CD4-positive, alpha-beta T cell (primary cell): ENCODE data around the gene TMEM184A. TPM values are rescaled to one million over a fixed set of nuclear protein-coding genes. Genes with fewer than 3 reads are reported as not detected.

Source experiments
- ATAC-seq: fragments of 200-7000 bp; cut with Tn5 transposase; one replicate; pipeline ENCODE4 v1.10.0; 2022; ENCODE audit warnings: mild to moderate bottlenecking; ENCODE audit not compliant: poor library complexity
- CTCF ChIA-PET: fragments of 350-600 bp; sonication (Branson Sonifier 250); formaldehyde crosslinking; loops from one replicate; lab custom pipeline; 2021; ENCODE audit warnings: antibody characterized with exemption, inconsistent platforms; lab: Charles Lee
- POLR2A ChIA-PET: fragments of 350-600 bp; sonication (Branson Sonifier 250); formaldehyde crosslinking; loops from one replicate; lab custom pipeline; 2021; ENCODE audit warnings: antibody characterized with exemption, inconsistent platforms; lab: Charles Lee
- DNase-seq, 14 experiments: peaks; one replicate each; pipeline ENCODE4 v3.0.0-alpha.2; 2013 to 2020; ENCODE audit warnings: mixed read lengths in 2 of 14
- H3K27ac ChIP-seq, 2 donors: one replicate each; pipeline versions ENCODE4 v1.5.1 to v1.7.0; 2013; ENCODE audit warnings: low read length in 2 of 2, low read depth in 1 of 2, mild to moderate bottlenecking in 1 of 2
- H3K27me3 ChIP-seq, 2 experiments: 1 replicate in 1 of 2; 2 replicates in 1 of 2; pipeline versions ENCODE4 v1.6.1 to v1.7.0; 2013; ENCODE audit warnings: low read length in 2 of 2, control low read depth in 1 of 2, mild to moderate bottlenecking in 1 of 2, moderate library complexity in 1 of 2; ENCODE audit not compliant: insufficient read depth in 2 of 2, control insufficient read depth in 1 of 2
- H3K36me3 ChIP-seq: one replicate; pipeline ENCODE4 v1.6.1; 2013; ENCODE audit warnings: low read length, control low read depth; ENCODE audit not compliant: insufficient read depth
- H3K4me1 ChIP-seq: one replicate; pipeline ENCODE4 v1.6.1; 2013; ENCODE audit warnings: low read length, control low read depth; ENCODE audit not compliant: insufficient read depth
- H3K4me3 ChIP-seq: one replicate; pipeline ENCODE4 v1.5.1; 2013; ENCODE audit warnings: mild to moderate bottlenecking, low read length, moderate library complexity
- H3K9me3 ChIP-seq, 2 experiments: 1 replicate in 1 of 2; 2 replicates in 1 of 2; pipeline versions ENCODE4 v1.6.1 to v1.7.0; 2013; ENCODE audit warnings: low read length in 2 of 2, mild to moderate bottlenecking in 2 of 2, control low read depth in 1 of 2, moderate library complexity in 1 of 2; ENCODE audit not compliant: control insufficient read depth in 1 of 2, insufficient read depth in 1 of 2
- H3K27ac Mint-ChIP-seq: one replicate; pipeline ENCODE4 v1.8.0; 2020; ENCODE audit warnings: mixed read lengths
- H3K27me3 Mint-ChIP-seq: one replicate; pipeline ENCODE4 v1.8.0; 2021; ENCODE audit warnings: mixed read lengths
- H3K36me3 Mint-ChIP-seq: one replicate; pipeline ENCODE4 v1.8.0; 2021; ENCODE audit warnings: low read depth, mixed read lengths
- H3K4me1 Mint-ChIP-seq: one replicate; pipeline ENCODE4 v1.8.0; 2021; ENCODE audit warnings: low read depth, mixed read lengths
- H3K4me3 Mint-ChIP-seq: one replicate; pipeline ENCODE4 v1.8.0; 2020; ENCODE audit warnings: mild to moderate bottlenecking, mixed read lengths
- H3K9me3 Mint-ChIP-seq: one replicate; pipeline ENCODE4 v1.8.0; 2020; ENCODE audit warnings: mixed read lengths
- CTCF ChIP-seq: fragments of 200-600 bp; IDR thresholded peaks from one replicate; pipeline ENCODE4 v1.8.0; 2022; ENCODE audit warnings: antibody characterized with exemption, mild to moderate bottlenecking
- intact Hi-C, 2 experiments: fragments of 100-400 bp; cut with DNase I in 1 of 2; cut with micrococcal nuclease in 1 of 2; formaldehyde crosslinking; loops; one replicate each; pipeline versions ENCODE4 v1.15.1 to v1.9.0; 2023 to 2025; cut with DNase I, micrococcal nuclease
- total RNA-seq, 174 experiments: library from RNA in 2 of 174; stranded (reverse) in 2 of 174; gene quantifications; one replicate each; pipeline ENCODE4 v1.2.3 and lab custom pipeline; 2021 to 2026

The TMEM184A gene
- total RNA-seq, 2 experiments from 2014 or later = 0.06 TPM; not detected in 1

GRCh38 chr7:1493571-1493970 lies 62.4 kb downstream of the TMEM184A start:
- Mint-ChIP-seq H3K27ac (no peak overlapping the region), H3K27me3 (no peaks in the 10 kb centered on the region), H3K4me3 (no peak overlapping the region), H3K36me3 (peaks cover 60% of the 10 kb centered on the region), H3K4me1 (no peaks in the 10 kb centered on the region), H3K9me3 (no peaks in the 10 kb centered on the region)
- no peak for TF ChIP-seq CTCF
- no peaks in the 10 kb centered on the region for H3K27me3 ChIP-seq
- intact Hi-C loops = no loop called here
- no peak overlapping the region for H3K27ac ChIP-seq
- H3K4me1 ChIP-seq = no peaks in the 10 kb centered on the region
- ATAC-seq (no peak), DNase-seq (no peak)
- H3K4me3 ChIP-seq = no peak overlapping the region
- POLR2A ChIA-PET = no interaction called here
- CTCF ChIA-PET = interaction anchor here (1.3 kb wide), 1 partner anchor 19 kb away, joined by 5 read pairs; no protein-coding TSS in a partner anchor
- peaks cover 0 to 3% of the 10 kb centered on the region in 2 experiments for H3K9me3 ChIP-seq
- H3K36me3 ChIP-seq = peaks cover 76% of the 10 kb centered on the region

GRCh38 chr7:1493129-1493528 lies 62.9 kb downstream of the TMEM184A start:
- Histone ChIP-seq H3K4me1 (no peaks in the 10 kb centered on the region), H3K27me3 (no peaks in the 10 kb centered on the region), H3K36me3 (peaks cover 77% of the 10 kb centered on the region), H3K27ac (no peak overlapping the region), H3K9me3 (peaks cover 0 to 3% of the 10 kb centered on the region in 2 experiments), H3K4me3 (no peak overlapping the region)
- POLR2A ChIA-PET = no interaction called here
- Mint-ChIP-seq H3K27me3 (no peaks in the 10 kb centered on the region), H3K4me3 (no peak overlapping the region), H3K4me1 (no peaks in the 10 kb centered on the region), H3K27ac (no peak overlapping the region), H3K9me3 (no peaks in the 10 kb centered on the region), H3K36me3 (peaks cover 62% of the 10 kb centered on the region)
- intact Hi-C loops = no loop called here
- ATAC-seq = no peak
- no peak for TF ChIP-seq CTCF
- CTCF ChIA-PET = interaction anchor here (1.3 kb wide), 1 partner anchor 19 kb away, joined by 5 read pairs; no protein-coding TSS in a partner anchor
- no peak for DNase-seq

- H3K27me3 Mint-ChIP-seq = no peaks in the 10 kb centered on the region
- no peaks in the 10 kb centered on the region for H3K9me3 Mint-ChIP-seq
- Histone ChIP-seq H3K4me3 (no peak overlapping the region), H3K36me3 (peaks cover 77% of the 10 kb centered on the region), H3K27ac (no peak overlapping the region), H3K9me3 (peaks cover 0 to 3% of the 10 kb centered on the region in 2 experiments), H3K4me1 (no peaks in the 10 kb centered on the region), H3K27me3 (no peaks in the 10 kb centered on the region)
- ChIA-PET POLR2A (no interaction called here), CTCF (interaction anchor here (1.3 kb wide), 1 partner anchor 18 kb away, joined by 5 read pairs; no protein-coding TSS in a partner anchor)
- H3K4me3 Mint-ChIP-seq = no peak overlapping the region
- DNase-seq (no peak), ATAC-seq (no peak)
- H3K4me1 Mint-ChIP-seq = no peaks in the 10 kb centered on the region
- TF ChIP-seq CTCF = no peak
- peaks cover 59% of the 10 kb centered on the region for H3K36me3 Mint-ChIP-seq
- intact Hi-C loops = no loop called here
- no peak overlapping the region for H3K27ac Mint-ChIP-seq
Observed at GRCh38 chr7:1492640-1493039, 63.4 kb downstream of the TMEM184A start.

Other genes with a start within 250 kb of the TMEM184A start
- 1 to 10 TPM; 1.9 to 2.2 TPM for gene MICALL2, start 96.7 kb downstream of the TMEM184A start, total RNA-seq
- gene INTS1, start 51.8 kb downstream of the TMEM184A start, total RNA-seq = 10 to 100 TPM; 91.0 to 91.5 TPM
- 10 to 100 TPM; 60.1 to 65.0 TPM for gene MAFK, start 25.5 kb downstream of the TMEM184A start, total RNA-seq
- gene PSMG3, start 13.8 kb upstream of the TMEM184A start, total RNA-seq = 10 to 100 TPM; 13.3 to 13.8 TPM
- gene ELFN1, start 114.1 kb upstream of the TMEM184A start, total RNA-seq = not detected